HepG2 (cell line): ENCODE measurements around the gene FUT1. TPM values are rescaled to one million over a fixed set of nuclear protein-coding genes. Genes with fewer than 3 reads are reported as not detected.
A peak's percentile ranks its signal among the peaks of the same experiment; 100 is the strongest.

Experiments used
- AKAP8 ChIP-seq: sonication (generic); formaldehyde crosslinking; IDR thresholded peaks from 2 replicates; pipeline ENCODE4 v1.5.1; 2020; ENCODE audit warnings: mild to moderate bottlenecking, missing genetic modification reagents
- BCL3 ChIP-seq: sonication (generic); formaldehyde crosslinking; IDR thresholded peaks from 2 replicates; pipeline ENCODE4 v1.5.1; 2020; ENCODE audit warnings: mild to moderate bottlenecking, missing genetic modification reagents, moderate library complexity
- CHD2 ChIP-seq: IDR thresholded peaks from 2 replicates; pipeline ENCODE4 v1.6.1; 2011; ENCODE audit warnings: low read depth, low read length, improper control_type of control experiment
- HES4 ChIP-seq: sonication (generic); formaldehyde crosslinking; IDR thresholded peaks from 2 replicates; pipeline ENCODE4 v1.9.0; 2021; ENCODE audit warnings: mild to moderate bottlenecking, missing genetic modification reagents, borderline replicate concordance
- HNRNPK ChIP-seq: fragments of 200-400 bp; formaldehyde crosslinking; IDR thresholded peaks from 2 replicates; pipeline ENCODE4 v1.6.1; 2018; ENCODE audit warnings: low read length, low read depth, moderate library complexity, mild to moderate bottlenecking; ENCODE audit not compliant: poor library complexity, severe bottlenecking
- MXD3 ChIP-seq: IDR thresholded peaks from 2 replicates; pipeline ENCODE4 v1.6.1; 2016; ENCODE audit warnings: mild to moderate bottlenecking, missing biosample characterization, missing genetic modification reagents
- PREB ChIP-seq: sonication (generic); formaldehyde crosslinking; IDR thresholded peaks from 2 replicates; pipeline ENCODE4 v1.4.0; 2020; ENCODE audit warnings: missing genetic modification reagents
- TBP ChIP-seq: sonication (generic); formaldehyde crosslinking; IDR thresholded peaks from 2 replicates; pipeline ENCODE4 v1.5.0; 2020; ENCODE audit warnings: missing genetic modification reagents
- THAP9 ChIP-seq: sonication (generic); formaldehyde crosslinking; IDR thresholded peaks from 2 replicates; pipeline ENCODE4; 2020; ENCODE audit warnings: missing genetic modification reagents, mild to moderate bottlenecking, borderline replicate concordance
- ZBED4 ChIP-seq: sonication (generic); formaldehyde crosslinking; IDR thresholded peaks from 2 replicates; pipeline ENCODE4 v1.4.0; 2020; ENCODE audit warnings: missing genetic modification reagents, borderline replicate concordance
- ZBTB42 ChIP-seq: sonication (generic); formaldehyde crosslinking; IDR thresholded peaks from 2 replicates; pipeline ENCODE4 v1.5.0; 2020; ENCODE audit warnings: mild to moderate bottlenecking, missing genetic modification reagents
- ZNF430 ChIP-seq: sonication (generic); formaldehyde crosslinking; IDR thresholded peaks from 2 replicates; pipeline ENCODE4 v1.9.0; 2021; ENCODE audit warnings: mild to moderate bottlenecking, missing genetic modification reagents
- ZNF432 ChIP-seq: sonication (generic); formaldehyde crosslinking; IDR thresholded peaks from 2 replicates; pipeline ENCODE4 v1.5.0; 2020; ENCODE audit warnings: missing genetic modification reagents, mild to moderate bottlenecking, borderline replicate concordance
- ZNF503 ChIP-seq: sonication (generic); formaldehyde crosslinking; IDR thresholded peaks from 2 replicates; pipeline ENCODE4 v1.4.0; 2020; ENCODE audit warnings: missing genetic modification reagents
- polyA plus RNA-seq, 8 experiments: library from polyadenylated mRNA; depleted of rRNA in 3 of 8; stranded (reverse) in 7 of 8; unstranded in 1 of 8; fragments of >200 nt; fragmentation: Illumina TruSeq in 4 of 8; extraction: Trizol in 4 of 8; gene quantifications; 2 replicates each; pipeline versions ENCODE4 v1.2.1 to v1.2.3, GENCODE V29; 2011 to 2016; ENCODE audit warnings: low read depth in 4 of 8, missing spikeins in 1 of 8, mixed read lengths in 1 of 8; ENCODE audit not compliant: insufficient read depth in 1 of 8
- total RNA-seq, 5 experiments: library from RNA; depleted of rRNA; stranded (reverse); fragments of >200 nt; fragmentation: Illumina TruSeq; extraction: Trizol; gene quantifications; 2 replicates each; pipeline ENCODE4 v1.2.3, GENCODE V29; 2016; ENCODE audit warnings: low read depth in 1 of 5

The FUT1 gene
- total and polyA plus RNA-seq, 2 of the 13 experiments (the other 11 are each of a cell fraction or from before 2014, with no cell fraction given): 0.07 to 1.1 TPM

- TF ChIP-seq ZNF432 (CRISPR knock-in tag): no peak
- no peak for TF ChIP-seq CHD2
- no peak for TF ChIP-seq THAP9 (CRISPR knock-in tag)
- TF ChIP-seq ZBTB42 (CRISPR knock-in tag): no peak
- TF ChIP-seq AKAP8 (CRISPR knock-in tag): no peak
- TF ChIP-seq BCL3 (CRISPR knock-in tag): peak; percentile 93
- peak; percentile 33; the same call in 1 of the 2 replicates for TF ChIP-seq ZNF503
- TF ChIP-seq HES4 (CRISPR knock-in tag): peak; percentile 55; the same call in 1 of the 2 replicates
- no peak; the same call in 1 of the 2 replicates for TF ChIP-seq ZBED4
- no peak for TF ChIP-seq PREB (CRISPR knock-in tag)
- TF ChIP-seq ZNF430 (CRISPR knock-in tag): no peak
- TF ChIP-seq HNRNPK: no peak
- peak; percentile 46; the same call in 1 of the 2 replicates for TF ChIP-seq MXD3 (CRISPR knock-in tag)
- TF ChIP-seq TBP (CRISPR knock-in tag): no peak
These were observed 13.7 kb downstream of the FUT1 start (continued) for GRCh38 chr19:48738557-48739403.
